MM.1S (cell line): Measurements from ENCODE around the gene TUBB4B.

Experiments
- CTCF ChIP-seq: fragments of 300-600 bp; sonication (generic); IDR thresholded peaks from 2 replicates; pipeline ENCODE4 v1.5.1; 2016; ENCODE audit warnings: antibody characterized with exemption, low read length, mixed read lengths
- EZH2 ChIP-seq: fragments of 300-600 bp; sonication (generic); optimal IDR thresholded peaks from 2 replicates; pipeline ENCODE3; 2017; ENCODE audit warnings: low read depth, mild to moderate bottlenecking, antibody characterized with exemption, low read length, mixed read lengths
- EZH2phosphoT487 ChIP-seq: fragments of 300-600 bp; sonication (generic); IDR thresholded peaks from 2 replicates; pipeline ENCODE4 v1.6.1; 2018; ENCODE audit warnings: antibody characterized with exemption, low read length

DNA sequence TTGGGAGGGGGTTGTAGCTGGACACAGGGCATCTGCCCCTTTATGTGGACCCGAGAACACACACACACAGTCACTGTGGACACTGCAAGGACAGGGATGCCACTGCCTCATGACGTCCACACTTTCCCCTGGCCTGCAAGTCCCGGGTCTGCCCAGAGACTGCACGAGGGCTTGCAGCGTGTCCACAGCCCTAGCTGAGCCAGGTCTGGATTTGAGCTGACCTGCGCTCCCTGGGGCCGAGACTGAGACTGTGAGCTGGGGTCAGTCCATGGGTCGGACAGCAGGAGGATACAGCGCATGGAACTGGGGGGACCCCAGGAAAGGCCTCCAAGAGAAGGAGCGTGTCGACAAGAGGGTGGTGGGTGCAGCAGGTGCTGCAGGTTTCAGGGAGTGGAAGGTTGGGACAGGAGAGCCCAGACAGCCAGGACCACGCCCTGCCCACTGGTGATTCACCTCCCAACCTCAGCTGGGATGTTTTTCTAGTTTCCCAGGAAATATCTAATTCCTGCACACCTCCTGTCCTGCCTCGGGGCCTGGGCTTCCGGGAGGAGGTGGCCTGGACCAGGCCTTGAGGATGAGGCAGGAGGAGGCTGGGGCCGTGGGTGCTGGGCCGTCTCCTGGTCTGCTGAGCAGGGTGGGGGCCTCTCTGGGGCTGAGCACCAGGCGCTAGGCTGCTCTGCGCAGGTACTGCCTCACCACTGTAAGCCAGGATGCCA lies 14.6 kb upstream of the TUBB4B start:
- TF ChIP-seq CTCF (no peak), EZH2 (no peak), EZH2phosphoT487 (no peak)
